ENCODE measurements around the gene TULP1. TPM values are rescaled to one million over a fixed set of nuclear protein-coding genes. Genes with fewer than 3 reads are reported as not detected.

Gene TULP1
- total RNA-seq, 1 experiment from 2014 or later: not detected

DNA sequence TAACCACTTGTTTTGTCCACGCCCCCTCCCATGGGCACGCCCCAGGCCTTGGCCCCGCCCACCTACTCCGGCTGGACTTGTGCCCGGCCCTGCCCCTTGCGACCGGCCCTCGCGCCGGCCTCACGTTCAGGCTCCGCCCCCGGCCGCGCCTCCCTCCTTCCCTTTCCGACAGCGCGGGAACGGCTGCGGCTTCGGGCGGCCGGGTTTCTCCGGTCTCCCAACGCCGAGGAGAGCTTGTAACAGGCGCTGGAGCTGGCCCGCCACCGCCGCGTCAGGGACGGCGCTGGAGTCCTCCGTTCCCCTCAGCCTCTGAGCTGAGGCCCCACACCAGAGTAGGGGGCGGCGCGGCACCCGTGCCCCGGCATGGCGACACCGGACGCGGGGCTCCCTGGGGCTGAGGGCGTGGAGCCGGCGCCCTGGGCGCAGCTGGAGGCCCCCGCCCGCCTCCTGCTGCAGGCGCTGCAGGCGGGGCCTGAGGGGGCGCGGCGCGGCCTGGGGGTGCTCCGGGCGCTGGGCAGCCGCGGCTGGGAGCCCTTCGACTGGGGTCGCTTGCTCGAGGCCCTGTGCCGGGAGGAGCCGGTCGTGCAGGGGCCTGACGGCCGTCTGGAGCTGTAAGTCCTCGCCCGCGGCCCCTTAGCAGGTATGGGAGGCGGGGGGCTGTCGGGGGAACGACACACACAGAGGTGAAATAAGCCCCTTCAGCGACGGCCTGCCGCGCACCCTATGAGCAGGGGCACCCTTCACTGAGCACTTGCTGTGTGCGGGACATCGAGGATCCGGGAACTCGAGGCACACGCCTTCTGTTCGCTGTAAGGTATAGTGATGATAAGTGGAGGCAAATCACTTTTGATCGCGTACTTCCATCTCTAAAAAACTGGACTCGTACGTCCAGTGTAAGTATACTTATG lies 60.3 kb downstream of the TULP1 start, which contains the start of gene FANCE:
FANCE (plus strand) TSS at position 156 of the 908 bp plus-strand sequence; CDS start at position 364, 208 bp downstream.
- peaks cover 17% of the 10 kb centered on the region for H3K27me3 Mint-ChIP-seq (ENCODE audit: low read depth)
- no peak within 1 kb of the TSS; a peak in 1 of 7 replicates for H3K27ac Mint-ChIP-seq
- H3K27ac ChIP-seq (ENCODE audit: insufficient read length, low read depth, low read length): no peak within 1 kb of the TSS

More for the DNA sequence above, 60.3 kb downstream of the TULP1 start, which contains the start of gene FANCE:
- no peak within 1 kb of the TSS for H2BK5ac ChIP-seq (ENCODE audit: insufficient read length, low read length)
- H3K79me2 ChIP-seq (ENCODE audit: insufficient read depth, low read length): no peaks in the 10 kb centered on the region
- peak within 1 kb of the TSS; percentile 61 for H3K4me2 ChIP-seq (ENCODE audit: insufficient read depth, insufficient read length, low read length)
- H3K56ac ChIP-seq (ENCODE audit: insufficient read length, low read depth, low read length): no peak within 1 kb of the TSS
- H4K8ac ChIP-seq (replicated peaks; ENCODE audit: insufficient read length, low read depth, low read length): no peak within 1 kb of the TSS
- H3T11ph ChIP-seq (ENCODE audit: low read length): no peak within 1 kb of the TSS
- H3K4me1 ChIP-seq (ENCODE audit: insufficient read depth, low read length): 0 out of 2 replicates have a peak, but pooled peaks cover 7% of the 10 kb centered on the region
- H3K18ac ChIP-seq (ENCODE audit: insufficient read length, low read depth, low read length): no peak within 1 kb of the TSS
- no peak within 1 kb of the TSS for H3K14ac ChIP-seq (ENCODE audit: insufficient read depth, low read length)
- H2BK120ac ChIP-seq (ENCODE audit: low read depth, low read length, poor library complexity, severe bottlenecking): no peak within 1 kb of the TSS
- Mint-ChIP-seq H3K9me3 (no peaks in the 10 kb centered on the region), H3K36me3 (ENCODE audit: insufficient read depth in 1 of 3, low read depth in 3 of 3) (peaks cover 10 to 18% (median 12%) of the 10 kb centered on the region in 3 experiments), H3K4me3 (peak within 1 kb of the TSS; percentile 70 to 79), H3K4me1 (peaks cover 28 to 39% of the 10 kb centered on the region in 2 experiments)
- H3K9me3 ChIP-seq (ENCODE audit: control insufficient read depth, low read depth, low read length): no peaks in the 10 kb centered on the region
- no peak within 1 kb of the TSS for H4K5ac ChIP-seq (ENCODE audit: insufficient read length, low read depth, low read length)
- H4K91ac ChIP-seq (ENCODE audit: insufficient read length, low read depth, low read length): no peak within 1 kb of the TSS
- H2AK5ac ChIP-seq (ENCODE audit: insufficient read length, low read length): no peak within 1 kb of the TSS
- peaks cover 5% of the 10 kb centered on the region for H3K23me2 ChIP-seq (ENCODE audit: insufficient read length, low read depth, low read length, poor library complexity, severe bottlenecking)
- no peaks in the 10 kb centered on the region for H3K27me3 ChIP-seq (ENCODE audit: insufficient read depth, low read length)
- peak within 1 kb of the TSS; percentile 2 for H3K9ac ChIP-seq (ENCODE audit: extremely low read depth, insufficient read length, low read length)
- no peaks in the 10 kb centered on the region for H3K79me1 ChIP-seq (ENCODE audit: insufficient read depth, low read depth, low read length, poor library complexity, severe bottlenecking)
- peak; percentile 98 for DNase-seq
- no peak within 1 kb of the TSS for H2BK20ac ChIP-seq (ENCODE audit: low read depth, low read length, poor library complexity, severe bottlenecking)
- no peak within 1 kb of the TSS for H2AFZ ChIP-seq (ENCODE audit: low read length)
- H3K23ac ChIP-seq (ENCODE audit: insufficient read length, low read depth, low read length): no peak within 1 kb of the TSS
- H3K4ac ChIP-seq (ENCODE audit: low read depth, low read length): no peak within 1 kb of the TSS
- no peaks in the 10 kb centered on the region for H4K20me1 ChIP-seq (ENCODE audit: control insufficient read depth, insufficient read depth, insufficient read length)
- no peak within 1 kb of the TSS for H2BK12ac ChIP-seq (ENCODE audit: insufficient read length, low read depth, low read length)
- no CpG with 5 or more reads among the region's 87 CpGs for WGBS (ENCODE audit: extremely low coverage, insufficient read length, low lambda C conversion rate)
- H2BK15ac ChIP-seq (ENCODE audit: low read depth, low read length): no peak within 1 kb of the TSS
- TF ChIP-seq, protein P1, sequence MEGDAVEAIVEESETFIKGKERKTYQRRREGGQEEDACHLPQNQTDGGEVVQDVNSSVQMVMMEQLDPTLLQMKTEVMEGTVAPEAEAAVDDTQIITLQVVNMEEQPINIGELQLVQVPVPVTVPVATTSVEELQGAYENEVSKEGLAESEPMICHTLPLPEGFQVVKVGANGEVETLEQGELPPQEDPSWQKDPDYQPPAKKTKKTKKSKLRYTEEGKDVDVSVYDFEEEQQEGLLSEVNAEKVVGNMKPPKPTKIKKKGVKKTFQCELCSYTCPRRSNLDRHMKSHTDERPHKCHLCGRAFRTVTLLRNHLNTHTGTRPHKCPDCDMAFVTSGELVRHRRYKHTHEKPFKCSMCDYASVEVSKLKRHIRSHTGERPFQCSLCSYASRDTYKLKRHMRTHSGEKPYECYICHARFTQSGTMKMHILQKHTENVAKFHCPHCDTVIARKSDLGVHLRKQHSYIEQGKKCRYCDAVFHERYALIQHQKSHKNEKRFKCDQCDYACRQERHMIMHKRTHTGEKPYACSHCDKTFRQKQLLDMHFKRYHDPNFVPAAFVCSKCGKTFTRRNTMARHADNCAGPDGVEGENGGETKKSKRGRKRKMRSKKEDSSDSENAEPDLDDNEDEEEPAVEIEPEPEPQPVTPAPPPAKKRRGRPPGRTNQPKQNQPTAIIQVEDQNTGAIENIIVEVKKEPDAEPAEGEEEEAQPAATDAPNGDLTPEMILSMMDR (conservative IDR thresholded peaks at IDR 0.05): no peak
